ENCODE data around the gene GABRB1. TPM values are rescaled to one million over a fixed set of nuclear protein-coding genes. Genes with fewer than 3 reads are reported as not detected.

The GABRB1 gene
- total RNA-seq, 1 experiment from 2014 or later: not detected

GRCh38 chr4:47194036-47194737 lies 162.8 kb downstream of the GABRB1 start:
- H3K27me3 ChIP-seq (ENCODE audit: low read length): no peaks in the 10 kb centered on the region; the same call in 1 of the 2 replicates
- H3K4me3 ChIP-seq (ENCODE audit: low read length): no peak overlapping the region
- POLR2A ChIA-PET (ENCODE audit: unreplicated experiment): no interaction called here
- no peaks in the 10 kb centered on the region for H3K9me2 ChIP-seq (replicated peaks; ENCODE audit: low read length)
- intact Hi-C loops (cut with micrococcal nuclease): no loop called here
- H4K20me1 ChIP-seq (ENCODE audit: low read length): no peaks in the 10 kb centered on the region
- H3K4me2 ChIP-seq (ENCODE audit: low read length): no peak overlapping the region
- ATAC-seq: no peak
- H2AFZ ChIP-seq (ENCODE audit: low read length): no peak overlapping the region
- no peak overlapping the region for H3K9ac ChIP-seq (ENCODE audit: low read length)
- BruUV-seq (replicated peaks): no TSS peak
- no peak overlapping the region for H3K27ac ChIP-seq (ENCODE audit: low read length)
- no peaks in the 10 kb centered on the region for H3F3A ChIP-seq (ENCODE audit: low read length, unreplicated experiment)
- CTCF ChIA-PET: no interaction called here
- H3K9me3 ChIP-seq (ENCODE audit: low read length): no peaks in the 10 kb centered on the region
- H3K79me2 ChIP-seq (ENCODE audit: low read length): no peaks in the 10 kb centered on the region
- no peaks in the 10 kb centered on the region for H3K36me3 ChIP-seq (ENCODE audit: low read depth, low read length)
- DNase-seq: no peak
- H3K4me1 ChIP-seq (ENCODE audit: insufficient read depth, low read length): no peaks in the 10 kb centered on the region
- TF ChIP-seq EZH2 (IDR thresholded peaks at IDR 0.05; ENCODE audit: low read length, unreplicated experiment): no peak
- no peak for TF ChIP-seq CTCF (conservative IDR thresholded peaks at IDR 0.05; ENCODE audit: low read depth, low read length)
- no peak for TF ChIP-seq EZH2phosphoT487 (IDR thresholded peaks at IDR 0.05; ENCODE audit: borderline replicate concordance, low read length)

- ATAC-seq: no peak
- Histone ChIP-seq H3K36me3 (ENCODE audit: low read depth, low read length) (no peaks in the 10 kb centered on the region), H4K20me1 (ENCODE audit: low read length) (no peaks in the 10 kb centered on the region), H3K9me2 (replicated peaks; ENCODE audit: low read length) (no peaks in the 10 kb centered on the region), H3K27me3 (ENCODE audit: low read length) (no peaks in the 10 kb centered on the region; the same call in 1 of the 2 replicates), H3K4me3 (ENCODE audit: low read length) (no peak overlapping the region), H3K4me1 (ENCODE audit: insufficient read depth, low read length) (no peaks in the 10 kb centered on the region), H3K79me2 (ENCODE audit: low read length) (no peaks in the 10 kb centered on the region), H3K9ac (ENCODE audit: low read length) (no peak overlapping the region), H3K9me3 (ENCODE audit: low read length) (no peaks in the 10 kb centered on the region), H2AFZ (ENCODE audit: low read length) (no peak overlapping the region), H3K4me2 (ENCODE audit: low read length) (no peak overlapping the region), H3K27ac (ENCODE audit: low read length) (no peak overlapping the region), H3F3A (ENCODE audit: low read length, unreplicated experiment) (no peaks in the 10 kb centered on the region)
- no TSS peak for BruUV-seq (replicated peaks)
- intact Hi-C loops (cut with micrococcal nuclease): no loop called here
- ChIA-PET POLR2A (ENCODE audit: unreplicated experiment) (no interaction called here), CTCF (no interaction called here)
- TF ChIP-seq EZH2 (IDR thresholded peaks at IDR 0.05; ENCODE audit: low read length, unreplicated experiment) (no peak), EZH2phosphoT487 (IDR thresholded peaks at IDR 0.05; ENCODE audit: borderline replicate concordance, low read length) (no peak)
- DNase-seq: no peak
These were observed 164.3 kb downstream of the GABRB1 start for GRCh38 chr4:47195706-47196105.

GRCh38 chr4:47198791-47199190 lies 167.4 kb downstream of the GABRB1 start:
- H3K27me3 ChIP-seq (ENCODE audit: low read length): no peaks in the 10 kb centered on the region; the same call in 1 of the 2 replicates
- no peak overlapping the region for H3K27ac ChIP-seq (ENCODE audit: low read length)
- no peak for TF ChIP-seq CTCF (conservative IDR thresholded peaks at IDR 0.05; ENCODE audit: low read depth, low read length)
- no peak for TF ChIP-seq EZH2phosphoT487 (IDR thresholded peaks at IDR 0.05; ENCODE audit: borderline replicate concordance, low read length)
- TF ChIP-seq EZH2 (IDR thresholded peaks at IDR 0.05; ENCODE audit: low read length, unreplicated experiment): no peak
- no peak overlapping the region for H3K4me2 ChIP-seq (ENCODE audit: low read length)
- H3K79me2 ChIP-seq (ENCODE audit: low read length): no peaks in the 10 kb centered on the region
- H3K9ac ChIP-seq (ENCODE audit: low read length): no peak overlapping the region
- no peaks in the 10 kb centered on the region for H3K9me2 ChIP-seq (replicated peaks; ENCODE audit: low read length)
- POLR2A ChIA-PET (ENCODE audit: unreplicated experiment): no interaction called here
- no peaks in the 10 kb centered on the region for H3F3A ChIP-seq (ENCODE audit: low read length, unreplicated experiment)
- CTCF ChIA-PET: no interaction called here
- intact Hi-C loops (cut with micrococcal nuclease): no loop called here
- ATAC-seq: no peak
- no peak overlapping the region for H3K4me3 ChIP-seq (ENCODE audit: low read length)
- BruUV-seq (replicated peaks): no TSS peak
- no peak overlapping the region for H2AFZ ChIP-seq (ENCODE audit: low read length)
- H3K4me1 ChIP-seq (ENCODE audit: insufficient read depth, low read length): no peaks in the 10 kb centered on the region
- H4K20me1 ChIP-seq (ENCODE audit: low read length): no peaks in the 10 kb centered on the region
- no peaks in the 10 kb centered on the region for H3K9me3 ChIP-seq (ENCODE audit: low read length)
- no peak for DNase-seq
- H3K36me3 ChIP-seq (ENCODE audit: low read depth, low read length): no peaks in the 10 kb centered on the region
